Endometrial microvascular endothelial cells (primary cell): ENCODE results near the gene PPP1R12A. TPM values are rescaled to one million over a fixed set of nuclear protein-coding genes. Genes with fewer than 3 reads are reported as not detected.
"Not testable (repeated sequence)": the region's sequence is repeated elsewhere in the genome, so short reads cannot be mapped to it uniquely, and the experiment has no call there.

Experiments
- in situ Hi-C: cut with HindIII; loops from 2 replicates; pipeline ENCODE4 v1.10.0; 2017; ENCODE audit warnings: low sequenced_read_pairs, low pct_unique_long_range_greater_than_20kb; ENCODE audit errors: inconsistent ontology term
- total RNA-seq: library from RNA; depleted of rRNA; stranded (reverse); fragments of >200 nt; gene quantifications from one replicate; pipeline ENCODE4 v1.2.3, GENCODE V29; 2015; ENCODE audit errors: inconsistent ontology term

Gene PPP1R12A
- total RNA-seq, result 27.4 TPM

GRCh38 chr12:79935021-79935623, at the start of gene PPP1R12A:
Gene PPP1R12A (minus strand): TSS chr12:79935097. CDS start chr12:79934931, 166 bp downstream.
- in situ Hi-C loops, result no loop called here

GRCh38 chr12:79983986-79984620, 49.2 kb upstream of the PPP1R12A start:
- in situ Hi-C loops, result no loop called here

- in situ Hi-C loops, result no loop called here
Observed at GRCh38 chr12:79983492-79983891, 48.6 kb upstream of the PPP1R12A start.

- in situ Hi-C loops, result no loop called here
Observed at GRCh38 chr12:79982086-79983062, 47.5 kb upstream of the PPP1R12A start.

GRCh38 chr12:79978692-79979091, 43.8 kb upstream of the PPP1R12A start:
- in situ Hi-C loops, result no loop called here

- in situ Hi-C loops, result not testable (repeated sequence)
Observed at GRCh38 chr12:79977856-79978460, 43.1 kb upstream of the PPP1R12A start.

- in situ Hi-C loops, result no loop called here
Observed at GRCh38 chr12:79975143-79975542, 40.2 kb upstream of the PPP1R12A start.

- in situ Hi-C loops, result no loop called here
Observed at GRCh38 chr12:79973801-79974200, 38.9 kb upstream of the PPP1R12A start.

GRCh38 chr12:79964100-79964627, 29.3 kb upstream of the PPP1R12A start:
- in situ Hi-C loops, result no loop called here

GRCh38 chr12:79961411-79961810, 26.5 kb upstream of the PPP1R12A start:
- in situ Hi-C loops, result no loop called here

GRCh38 chr12:79959484-79959883, 24.6 kb upstream of the PPP1R12A start:
- in situ Hi-C loops, result no loop called here

- in situ Hi-C loops, result no loop called here
Observed at GRCh38 chr12:79956896-79957295, 22.0 kb upstream of the PPP1R12A start.

- in situ Hi-C loops, result no loop called here
Observed at GRCh38 chr12:79955561-79955960, 20.7 kb upstream of the PPP1R12A start.

- in situ Hi-C loops, result no loop called here
Observed at GRCh38 chr12:79954037-79954610, 19.2 kb upstream of the PPP1R12A start.

GRCh38 chr12:79949098-79949497, 14.2 kb upstream of the PPP1R12A start:
- in situ Hi-C loops, result no loop called here

- in situ Hi-C loops, result no loop called here
Observed at GRCh38 chr12:79945433-79945832, 10.5 kb upstream of the PPP1R12A start.

GRCh38 chr12:79944565-79944964, 9.7 kb upstream of the PPP1R12A start:
- in situ Hi-C loops, result no loop called here

- in situ Hi-C loops, result not testable (repeated sequence)
Observed at GRCh38 chr12:79942846-79943245, 7.9 kb upstream of the PPP1R12A start.
